Stomach smooth muscle (tissue), 2 donors: Measurements from ENCODE around the gene CTRB2.

ENCODE experiments used
- H3K27ac ChIP-seq: one replicate; pipeline ENCODE4 v1.7.0; 2013; ENCODE audit warnings: mild to moderate bottlenecking, low read length, inconsistent platforms
- H3K27me3 ChIP-seq, 2 donors: one replicate each; pipeline ENCODE4 v1.7.0; 2013; ENCODE audit warnings: low read length in 2 of 2; ENCODE audit not compliant: insufficient read depth in 2 of 2, control insufficient read depth in 1 of 2
- H3K36me3 ChIP-seq, 2 donors: one replicate each; pipeline ENCODE4 v1.7.0; 2013; ENCODE audit warnings: low read length in 2 of 2; ENCODE audit not compliant: control insufficient read depth in 2 of 2, insufficient read depth in 2 of 2
- H3K4me1 ChIP-seq: one replicate; pipeline ENCODE4 v1.7.0; 2013; ENCODE audit warnings: low read length; ENCODE audit not compliant: control insufficient read depth, insufficient read depth
- H3K4me3 ChIP-seq, 2 donors: one replicate each; pipeline ENCODE4 v1.7.0; 2013; ENCODE audit warnings: low read length in 2 of 2
- H3K9ac ChIP-seq, 2 donors: one replicate each; pipeline ENCODE4 v1.7.0; 2013; ENCODE audit warnings: low read length in 2 of 2, mild to moderate bottlenecking in 1 of 2
- H3K9me3 ChIP-seq, 2 donors: one replicate each; pipeline ENCODE4 v1.7.0; 2013; ENCODE audit warnings: low read length in 2 of 2; ENCODE audit not compliant: control insufficient read depth in 2 of 2
- donor health status: healthy.
- donor health status: Pancreatic carcinoma.

The CTRB2 gene

DNA sequence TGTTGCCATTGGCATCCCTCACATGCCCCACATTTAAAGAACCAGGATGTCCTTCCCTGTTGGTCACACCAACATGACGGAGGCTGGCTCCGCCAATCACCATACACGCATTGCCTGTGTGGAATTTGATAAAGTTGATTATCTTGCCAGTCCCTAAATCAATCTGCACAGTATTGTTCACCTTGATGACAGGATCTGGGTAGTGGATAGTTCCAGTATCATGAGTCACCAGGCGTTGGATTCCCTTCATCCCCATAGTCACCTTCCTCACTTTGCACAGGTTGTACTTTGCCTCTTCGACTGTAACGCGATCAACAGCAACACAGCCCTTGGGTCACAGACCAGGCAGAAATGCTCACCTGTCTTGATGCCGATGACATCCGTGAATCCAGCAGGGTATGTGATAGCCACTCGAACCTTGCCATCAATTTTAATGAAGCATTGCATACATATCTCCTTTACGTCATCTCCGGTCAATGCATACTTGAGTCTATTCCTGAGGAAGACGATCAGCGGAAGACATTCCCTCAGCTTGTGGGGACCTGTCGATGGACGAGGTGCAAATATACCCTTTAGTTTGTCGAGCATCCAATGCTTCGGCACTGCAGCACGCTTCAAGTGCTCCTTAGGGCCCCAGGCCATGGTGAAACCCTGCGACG is 14.2 kb downstream of the CTRB2 start:
- H3K9ac ChIP-seq, result no peak overlapping the region
- peaks cover 7% of the 10 kb centered on the region in 2 donors for H3K27me3 ChIP-seq
- no peak overlapping the region for H3K4me3 ChIP-seq

GRCh38 chr16:75189638-75190245 is 17.2 kb downstream of the CTRB2 start:
- no peaks in the 10 kb centered on the region for H3K9me3 ChIP-seq
- H3K9ac ChIP-seq, result no peak overlapping the region
- H3K27ac ChIP-seq, result no peak overlapping the region
- H3K4me1 ChIP-seq, result no peaks in the 10 kb centered on the region
- peaks cover 0 to 2% of the 10 kb centered on the region in 2 donors for H3K27me3 ChIP-seq
- H3K4me3 ChIP-seq, result no peak overlapping the region
- H3K36me3 ChIP-seq, result no peaks in the 10 kb centered on the region

More for the DNA sequence above, 14.2 kb downstream of the CTRB2 start:
- H3K4me1 ChIP-seq, result no peaks in the 10 kb centered on the region
- H3K36me3 ChIP-seq, result no peaks in the 10 kb centered on the region
- no peaks in the 10 kb centered on the region for H3K9me3 ChIP-seq
- H3K27ac ChIP-seq, result no peak overlapping the region

DNA sequence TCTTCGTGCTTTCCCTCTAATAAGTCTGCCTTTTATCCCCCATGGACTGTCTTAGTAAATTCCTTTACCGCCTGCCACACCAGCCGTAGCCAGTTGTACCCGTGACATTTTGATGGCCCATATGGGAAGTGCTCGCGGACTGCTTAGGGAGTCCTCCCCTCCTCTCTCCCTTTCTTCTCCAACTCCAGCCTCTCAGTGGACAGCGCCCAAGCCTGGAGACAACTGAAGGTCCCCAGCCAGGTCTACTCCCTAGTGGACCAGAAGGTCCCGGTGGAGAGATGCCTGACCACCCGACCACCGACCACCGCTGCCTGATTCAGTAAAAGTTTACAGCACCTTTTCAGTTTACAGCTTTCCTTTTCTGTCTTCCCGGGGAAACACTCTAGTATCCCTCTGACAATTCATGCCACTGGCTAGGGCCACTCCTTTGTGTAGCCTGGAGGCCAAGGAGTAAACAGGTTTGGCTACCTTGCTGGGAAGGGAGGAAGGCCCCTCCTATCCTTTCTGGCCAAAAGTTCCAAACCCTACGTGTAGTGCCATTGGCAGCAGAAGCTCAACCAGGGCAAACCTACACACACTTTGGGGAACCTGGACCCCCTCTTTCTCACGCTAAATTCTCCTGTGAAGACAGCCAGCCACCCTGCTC is 18.0 kb downstream of the CTRB2 start:
- Histone ChIP-seq H3K36me3 (no peaks in the 10 kb centered on the region), H3K27me3 (peaks cover 0 to 2% of the 10 kb centered on the region in 2 donors), H3K4me1 (no peaks in the 10 kb centered on the region), H3K4me3 (no peak overlapping the region), H3K27ac (no peak overlapping the region), H3K9ac (no peak overlapping the region), H3K9me3 (no peaks in the 10 kb centered on the region)

GRCh38 chr16:75181630-75182029 is 25.3 kb downstream of the CTRB2 start:
- H3K9me3 ChIP-seq, result peaks cover 0 to 4% of the 10 kb centered on the region in 2 donors
- no peak overlapping the region for H3K27ac ChIP-seq
- no peaks in the 10 kb centered on the region for H3K27me3 ChIP-seq
- H3K36me3 ChIP-seq, result no peaks in the 10 kb centered on the region
- no peaks in the 10 kb centered on the region for H3K4me1 ChIP-seq
- H3K9ac ChIP-seq, result no peak overlapping the region
- no peak overlapping the region for H3K4me3 ChIP-seq

- Histone ChIP-seq H3K36me3 (no peaks in the 10 kb centered on the region), H3K4me3 (no peak overlapping the region), H3K27ac (no peak overlapping the region), H3K9me3 (peaks cover 0 to 14% of the 10 kb centered on the region in 2 donors), H3K4me1 (no peaks in the 10 kb centered on the region), H3K27me3 (no peaks in the 10 kb centered on the region), H3K9ac (no peak overlapping the region)
Measured at GRCh38 chr16:75179208-75179607, 27.8 kb downstream of the CTRB2 start.

- Histone ChIP-seq H3K27me3 (no peaks in the 10 kb centered on the region), H3K36me3 (no peaks in the 10 kb centered on the region), H3K27ac (no peak overlapping the region), H3K9ac (no peak overlapping the region), H3K9me3 (peaks cover 0 to 14% of the 10 kb centered on the region in 2 donors), H3K4me1 (no peaks in the 10 kb centered on the region), H3K4me3 (no peak overlapping the region)
Measured at GRCh38 chr16:75176926-75177325, 30.0 kb downstream of the CTRB2 start.

GRCh38 chr16:75175074-75175473 is 31.9 kb downstream of the CTRB2 start:
- no peaks in the 10 kb centered on the region for H3K27me3 ChIP-seq

GRCh38 chr16:75172578-75172977 is 34.4 kb downstream of the CTRB2 start:
- Histone ChIP-seq H3K36me3 (peaks cover 24 to 26% of the 10 kb centered on the region in 2 donors), H3K9me3 (peaks cover 10 to 21% of the 10 kb centered on the region in 2 donors), H3K27ac (no peak overlapping the region), H3K4me1 (no peaks in the 10 kb centered on the region), H3K27me3 (no peaks in the 10 kb centered on the region), H3K4me3 (no peak overlapping the region), H3K9ac (no peak overlapping the region)

More at GRCh38 chr16:75175074-75175473, 31.9 kb downstream of the CTRB2 start:
- no peaks in the 10 kb centered on the region for H3K4me1 ChIP-seq
- no peak overlapping the region for H3K27ac ChIP-seq
- H3K9me3 ChIP-seq, result peaks cover under 1 to 15% of the 10 kb centered on the region in 2 donors
- peaks cover 0 to 7% of the 10 kb centered on the region in 2 donors for H3K36me3 ChIP-seq
- H3K4me3 ChIP-seq, result no peak overlapping the region
- no peak overlapping the region for H3K9ac ChIP-seq

GRCh38 chr16:75169899-75170405 is 37.0 kb downstream of the CTRB2 start:
- H3K4me3 ChIP-seq, result peak overlapping the region in 1 of 2 donors; percentile 14
- no peaks in the 10 kb centered on the region for H3K27me3 ChIP-seq
- H3K36me3 ChIP-seq, result peaks cover 33 to 37% of the 10 kb centered on the region in 2 donors
- peaks cover 7 to 10% of the 10 kb centered on the region in 2 donors for H3K9me3 ChIP-seq
- H3K4me1 ChIP-seq, result no peaks in the 10 kb centered on the region
- H3K27ac ChIP-seq, result no peak overlapping the region
- H3K9ac ChIP-seq, result no peak overlapping the region

GRCh38 chr16:75160386-75160785 is 46.6 kb downstream of the CTRB2 start:
- no peaks in the 10 kb centered on the region for H3K27me3 ChIP-seq
- no peak overlapping the region for H3K4me3 ChIP-seq
- H3K9ac ChIP-seq, result no peak overlapping the region
- H3K36me3 ChIP-seq, result peaks cover 0 to 2% of the 10 kb centered on the region in 2 donors
- H3K9me3 ChIP-seq, result no peaks in the 10 kb centered on the region
- H3K27ac ChIP-seq, result no peak overlapping the region
- H3K4me1 ChIP-seq, result no peaks in the 10 kb centered on the region
